GM23338 (cell line): Measurements from ENCODE around the gene TGFBRAP1. TPM values are rescaled to one million over a fixed set of nuclear protein-coding genes. Genes with fewer than 3 reads are reported as not detected.

Experiments
- EZH2 ChIP-seq: fragments of 200-600 bp; sonication (generic); IDR thresholded peaks from one replicate; pipeline ENCODE4 v1.8.0; 2017; ENCODE audit warnings: antibody characterized with exemption, mild to moderate bottlenecking, low read depth; ENCODE audit not compliant: unreplicated experiment
- ZNF462 ChIP-seq: fragments of 250-450 bp; sonication (Bioruptor Pico); IDR thresholded peaks from 2 replicates; pipeline ENCODE4 v1.5.0; 2020; ENCODE audit warnings: mild to moderate bottlenecking, moderate library complexity
- polyA plus RNA-seq: library from polyadenylated mRNA; unstranded; fragments of >200 nt; fragmentation: Nextera tagmentation; extraction: Ambion mirVana; gene quantifications from 2 replicates; pipeline ENCODE4 v1.2.1, GENCODE V29; 2016
- total RNA-seq: library from RNA; depleted of rRNA; stranded (reverse); fragments of >200 nt; shearing (Covaris generic); gene quantifications from 2 replicates; pipeline ENCODE4 v1.2.3, GENCODE V29; 2014; rRNA removed

Gene TGFBRAP1
- total and polyA plus RNA-seq, 2 experiments from 2014 or later, result 6.3 to 23.5 TPM

- TF ChIP-seq ZNF462 (CRISPR knock-in tag) (no peak), EZH2 (no peak)
These were observed 113.8 kb downstream of the TGFBRAP1 start (continued) for GRCh38 chr2:105215586-105216192.

Other genes with a start within 250 kb of the TGFBRAP1 start
- 0.21 and 0.23 TPM in 2 replicates for gene GPR45, start 88.0 kb downstream of the TGFBRAP1 start, total RNA-seq
- 0.26 TPM in 1 of 2 replicates, not detected in the other for gene GPR45, start 88.0 kb downstream of the TGFBRAP1 start, polyA plus RNA-seq
- 19.6 and 26.0 TPM in 2 replicates for gene C2orf49, start 7.8 kb upstream of the TGFBRAP1 start, total RNA-seq
- 33.8 and 34.7 TPM in 2 replicates for gene C2orf49, start 7.8 kb upstream of the TGFBRAP1 start, polyA plus RNA-seq
- 30.9 and 35.7 TPM in 2 replicates for gene FHL2, start 69.3 kb upstream of the TGFBRAP1 start, total RNA-seq
- 27.2 and 29.0 TPM in 2 replicates for gene FHL2, start 69.3 kb upstream of the TGFBRAP1 start, polyA plus RNA-seq